ENCODE data around the gene THSD4. TPM values are rescaled to one million over a fixed set of nuclear protein-coding genes. Genes with fewer than 3 reads are reported as not detected.

The THSD4 gene
- total RNA-seq, 1 experiment from 2014 or later: 1.2 TPM

GRCh38 chr15:71591057-71591456 lies 475.8 kb downstream of the THSD4 start:
- in situ Hi-C loops (cut with HindIII; ENCODE audit: low sequenced_read_pairs): no loop called here

GRCh38 chr15:71592203-71592602 lies 476.9 kb downstream of the THSD4 start:
- in situ Hi-C loops (cut with HindIII; ENCODE audit: low sequenced_read_pairs): no loop called here

More at GRCh38 chr15:71591057-71591456, 475.8 kb downstream of the THSD4 start:
- DNase-seq (ENCODE audit: low spot score): no peak

GRCh38 chr15:71595846-71596553 lies 480.7 kb downstream of the THSD4 start:
- in situ Hi-C loops (cut with HindIII; ENCODE audit: low sequenced_read_pairs): no loop called here
- no peak for DNase-seq (ENCODE audit: low spot score)

More at GRCh38 chr15:71592203-71592602, 476.9 kb downstream of the THSD4 start:
- no peak for DNase-seq (ENCODE audit: low spot score)

- DNase-seq (ENCODE audit: low spot score): peak; percentile 4
- in situ Hi-C loops (cut with HindIII; ENCODE audit: low sequenced_read_pairs): no loop called here
Observed at GRCh38 chr15:71596672-71597071, 481.4 kb downstream of the THSD4 start.

GRCh38 chr15:71597126-71597525 lies 481.9 kb downstream of the THSD4 start:
- in situ Hi-C loops (cut with HindIII; ENCODE audit: low sequenced_read_pairs): no loop called here
- no peak for DNase-seq (ENCODE audit: low spot score)

GRCh38 chr15:71597637-71598036 lies 482.4 kb downstream of the THSD4 start:
- in situ Hi-C loops (cut with HindIII; ENCODE audit: low sequenced_read_pairs): no loop called here
- no peak for DNase-seq (ENCODE audit: low spot score)

- no peak for DNase-seq (ENCODE audit: low spot score)
- in situ Hi-C loops (cut with HindIII; ENCODE audit: low sequenced_read_pairs): no loop called here
Observed at GRCh38 chr15:71598741-71599140, 483.5 kb downstream of the THSD4 start.

- in situ Hi-C loops (cut with HindIII; ENCODE audit: low sequenced_read_pairs): no loop called here
- DNase-seq (ENCODE audit: low spot score): no peak
Observed at GRCh38 chr15:71599418-71600151, 484.3 kb downstream of the THSD4 start.

GRCh38 chr15:71600237-71600636 lies 485.0 kb downstream of the THSD4 start:
- in situ Hi-C loops (cut with HindIII; ENCODE audit: low sequenced_read_pairs): no loop called here
- DNase-seq (ENCODE audit: low spot score): no peak

GRCh38 chr15:71601038-71601834 lies 486.0 kb downstream of the THSD4 start:
- in situ Hi-C loops (cut with HindIII; ENCODE audit: low sequenced_read_pairs): no loop called here
- no peak for DNase-seq (ENCODE audit: low spot score)

GRCh38 chr15:71603379-71603778 lies 488.1 kb downstream of the THSD4 start:
- in situ Hi-C loops (cut with HindIII; ENCODE audit: low sequenced_read_pairs): no loop called here

GRCh38 chr15:71607383-71607782 lies 492.1 kb downstream of the THSD4 start:
- in situ Hi-C loops (cut with HindIII; ENCODE audit: low sequenced_read_pairs): no loop called here
- DNase-seq (ENCODE audit: low spot score): no peak

More at GRCh38 chr15:71603379-71603778, 488.1 kb downstream of the THSD4 start:
- DNase-seq (ENCODE audit: low spot score): no peak

- DNase-seq (ENCODE audit: low spot score): no peak
- in situ Hi-C loops (cut with HindIII; ENCODE audit: low sequenced_read_pairs): no loop called here
Observed at GRCh38 chr15:71610728-71611552, 495.7 kb downstream of the THSD4 start.

- no peak for DNase-seq (ENCODE audit: low spot score)
- in situ Hi-C loops (cut with HindIII; ENCODE audit: low sequenced_read_pairs): no loop called here
Observed at GRCh38 chr15:71611553-71612396, 496.5 kb downstream of the THSD4 start.

- in situ Hi-C loops (cut with HindIII; ENCODE audit: low sequenced_read_pairs): no loop called here
- no peak for DNase-seq (ENCODE audit: low spot score)
Observed at GRCh38 chr15:71612397-71612722, 497.1 kb downstream of the THSD4 start.

- in situ Hi-C loops (cut with HindIII; ENCODE audit: low sequenced_read_pairs): no loop called here
- DNase-seq (ENCODE audit: low spot score): no peak
Observed at GRCh38 chr15:71612869-71613268, 497.6 kb downstream of the THSD4 start.

GRCh38 chr15:71623111-71623510 lies 507.8 kb downstream of the THSD4 start:
- no peak for DNase-seq (ENCODE audit: low spot score)

GRCh38 chr15:71626596-71627088 lies 511.4 kb downstream of the THSD4 start:
- DNase-seq (ENCODE audit: low spot score): no peak
- in situ Hi-C loops (cut with HindIII; ENCODE audit: low sequenced_read_pairs): no loop called here

More at GRCh38 chr15:71623111-71623510, 507.8 kb downstream of the THSD4 start:
- in situ Hi-C loops (cut with HindIII; ENCODE audit: low sequenced_read_pairs): no loop called here

Data from G401 (cell line).